ENCODE results near the gene PGBD1.

GRCh38 chr6:28243946-28244345, 37.4 kb upstream of the PGBD1 start:
- TF ChIP-seq, protein P1, sequence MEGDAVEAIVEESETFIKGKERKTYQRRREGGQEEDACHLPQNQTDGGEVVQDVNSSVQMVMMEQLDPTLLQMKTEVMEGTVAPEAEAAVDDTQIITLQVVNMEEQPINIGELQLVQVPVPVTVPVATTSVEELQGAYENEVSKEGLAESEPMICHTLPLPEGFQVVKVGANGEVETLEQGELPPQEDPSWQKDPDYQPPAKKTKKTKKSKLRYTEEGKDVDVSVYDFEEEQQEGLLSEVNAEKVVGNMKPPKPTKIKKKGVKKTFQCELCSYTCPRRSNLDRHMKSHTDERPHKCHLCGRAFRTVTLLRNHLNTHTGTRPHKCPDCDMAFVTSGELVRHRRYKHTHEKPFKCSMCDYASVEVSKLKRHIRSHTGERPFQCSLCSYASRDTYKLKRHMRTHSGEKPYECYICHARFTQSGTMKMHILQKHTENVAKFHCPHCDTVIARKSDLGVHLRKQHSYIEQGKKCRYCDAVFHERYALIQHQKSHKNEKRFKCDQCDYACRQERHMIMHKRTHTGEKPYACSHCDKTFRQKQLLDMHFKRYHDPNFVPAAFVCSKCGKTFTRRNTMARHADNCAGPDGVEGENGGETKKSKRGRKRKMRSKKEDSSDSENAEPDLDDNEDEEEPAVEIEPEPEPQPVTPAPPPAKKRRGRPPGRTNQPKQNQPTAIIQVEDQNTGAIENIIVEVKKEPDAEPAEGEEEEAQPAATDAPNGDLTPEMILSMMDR (conservative IDR thresholded peaks at IDR 0.05; ENCODE audit: low read depth, low read length), result no peak
- TF ChIP-seq EZH2 (IDR thresholded peaks at IDR 0.05; ENCODE audit: low read length, unreplicated experiment), result no peak
